DOHH2 (cell line): ENCODE results near the gene KCNIP3.

ENCODE experiments used
- EZH2phosphoT487 ChIP-seq: fragments of 200-600 bp; sonication (generic); IDR thresholded peaks from 2 replicates; pipeline ENCODE4 v1.6.1; 2017; ENCODE audit warnings: borderline replicate concordance, mild to moderate bottlenecking, antibody characterized with exemption, low read length, moderate library complexity, mixed read lengths
- TF ChIP-seq, protein P1 (sequence below): fragments of 200-600 bp; sonication (generic); IDR thresholded peaks from one replicate; pipeline ENCODE4 v1.5.1; 2014; ENCODE audit warnings: antibody characterized with exemption, mild to moderate bottlenecking, low read depth, low read length; ENCODE audit not compliant: poor library complexity, severe bottlenecking

DNA sequence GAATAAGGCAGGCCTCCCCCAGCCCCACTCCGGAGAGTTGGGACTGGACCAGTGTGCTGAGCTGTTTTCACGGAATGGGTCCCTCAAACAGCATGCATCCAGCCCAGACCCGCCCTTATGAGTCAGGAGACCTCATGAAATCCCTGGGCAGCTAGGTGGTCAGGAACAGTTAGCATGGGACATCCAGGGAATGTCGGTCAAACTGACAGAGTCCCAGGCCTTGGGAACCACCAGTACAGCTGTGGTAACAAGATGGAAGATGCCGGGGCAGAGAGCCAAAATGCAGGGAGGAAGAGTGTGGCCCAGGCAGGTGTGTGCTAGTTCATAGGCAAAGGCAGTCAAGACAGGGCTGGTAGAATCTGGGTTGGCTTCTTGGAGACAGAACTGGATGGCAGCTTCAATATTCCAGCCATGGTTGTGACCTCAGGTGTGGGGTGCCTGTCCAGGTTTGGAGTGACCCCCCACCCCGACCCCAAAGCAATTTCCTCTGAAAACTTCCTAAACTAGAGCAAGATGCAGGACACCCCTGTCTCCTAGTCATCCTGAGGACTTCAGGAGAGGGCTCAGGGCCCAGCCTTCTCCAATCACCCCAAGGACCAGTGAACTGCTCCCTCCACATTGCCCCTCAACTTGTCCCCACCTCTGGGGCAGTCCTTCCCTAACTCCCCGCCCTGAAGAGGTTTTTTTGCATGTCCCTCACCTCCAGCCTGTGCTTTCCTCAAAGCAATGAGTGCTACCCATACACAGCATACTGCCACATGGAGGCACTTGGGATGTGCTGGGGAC lies 46.5 kb downstream of the KCNIP3 start:
- TF ChIP-seq, protein P1, sequence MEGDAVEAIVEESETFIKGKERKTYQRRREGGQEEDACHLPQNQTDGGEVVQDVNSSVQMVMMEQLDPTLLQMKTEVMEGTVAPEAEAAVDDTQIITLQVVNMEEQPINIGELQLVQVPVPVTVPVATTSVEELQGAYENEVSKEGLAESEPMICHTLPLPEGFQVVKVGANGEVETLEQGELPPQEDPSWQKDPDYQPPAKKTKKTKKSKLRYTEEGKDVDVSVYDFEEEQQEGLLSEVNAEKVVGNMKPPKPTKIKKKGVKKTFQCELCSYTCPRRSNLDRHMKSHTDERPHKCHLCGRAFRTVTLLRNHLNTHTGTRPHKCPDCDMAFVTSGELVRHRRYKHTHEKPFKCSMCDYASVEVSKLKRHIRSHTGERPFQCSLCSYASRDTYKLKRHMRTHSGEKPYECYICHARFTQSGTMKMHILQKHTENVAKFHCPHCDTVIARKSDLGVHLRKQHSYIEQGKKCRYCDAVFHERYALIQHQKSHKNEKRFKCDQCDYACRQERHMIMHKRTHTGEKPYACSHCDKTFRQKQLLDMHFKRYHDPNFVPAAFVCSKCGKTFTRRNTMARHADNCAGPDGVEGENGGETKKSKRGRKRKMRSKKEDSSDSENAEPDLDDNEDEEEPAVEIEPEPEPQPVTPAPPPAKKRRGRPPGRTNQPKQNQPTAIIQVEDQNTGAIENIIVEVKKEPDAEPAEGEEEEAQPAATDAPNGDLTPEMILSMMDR: no peak
- no peak for TF ChIP-seq EZH2phosphoT487
